Neutrophil (primary cell): ENCODE results near the gene INS.

Experiments
- H3K27ac ChIP-seq: fragments of 200-600 bp; sonication (generic); 2 replicates; pipeline ENCODE4 v1.5.1; 2016; ENCODE audit warnings: mild to moderate bottlenecking, moderate library complexity
- H3K27me3 ChIP-seq: fragments of 200-600 bp; sonication (generic); 2 replicates; pipeline ENCODE4 v1.6.0; 2016; ENCODE audit warnings: mild to moderate bottlenecking
- H3K36me3 ChIP-seq: fragments of 200-600 bp; sonication (generic); 2 replicates; pipeline ENCODE4 v1.5.1; 2017
- H3K4me1 ChIP-seq, 2 experiments: fragments of 200-600 bp in 1 of 2; sonication (generic) in 1 of 2; 1 replicate in 1 of 2; 2 replicates in 1 of 2; pipeline versions ENCODE4 v1.5.1 to v1.6.1; 2013 to 2016; ENCODE audit warnings: low read depth in 1 of 2, low read length in 1 of 2, mild to moderate bottlenecking in 1 of 2, moderate library complexity in 1 of 2; ENCODE audit not compliant: control insufficient read depth in 1 of 2, insufficient read depth in 1 of 2
- H3K4me3 ChIP-seq, 2 experiments: fragments of 200-600 bp in 1 of 2; sonication (generic) in 1 of 2; 1 replicate in 1 of 2; 2 replicates in 1 of 2; pipeline ENCODE4 v1.5.1; 2013 to 2016; ENCODE audit warnings: low read depth in 1 of 2, low read length in 1 of 2, mild to moderate bottlenecking in 1 of 2, moderate library complexity in 1 of 2
- H3K9me3 ChIP-seq: fragments of 200-600 bp; sonication (generic); 2 replicates; pipeline ENCODE4 v1.5.1; 2016
- CTCF ChIP-seq: fragments of 200-600 bp; sonication (generic); IDR thresholded peaks from 2 replicates; pipeline ENCODE4 v1.5.1; 2016; ENCODE audit warnings: antibody characterized with exemption

Gene INS

GRCh38 chr11:2140411-2141400 is 20.3 kb downstream of the INS start:
- Histone ChIP-seq H3K4me1 (no peaks in the 10 kb centered on the region), H3K36me3 (no peaks in the 10 kb centered on the region), H3K27me3 (peaks cover 100% of the 10 kb centered on the region), H3K4me3 (no peak overlapping the region), H3K27ac (no peak overlapping the region), H3K9me3 (no peaks in the 10 kb centered on the region)
- TF ChIP-seq CTCF = no peak

GRCh38 chr11:2139621-2140337 is 21.2 kb downstream of the INS start:
- no peak overlapping the region for H3K4me3 ChIP-seq
- H3K27me3 ChIP-seq = peaks cover 100% of the 10 kb centered on the region
- no peaks in the 10 kb centered on the region for H3K9me3 ChIP-seq
- no peak overlapping the region for H3K27ac ChIP-seq
- no peaks in the 10 kb centered on the region for H3K4me1 ChIP-seq
- no peaks in the 10 kb centered on the region for H3K36me3 ChIP-seq
- no peak for TF ChIP-seq CTCF

GRCh38 chr11:2139123-2139521 is 21.9 kb downstream of the INS start, which contains the start of gene IGF2:
Gene IGF2, minus strand, starts transcription at chr11:2139389. Its CDS starts 3,866 bp downstream, at chr11:2135523.
- no peak within 1 kb of the TSS for H3K27ac ChIP-seq
- H3K4me3 ChIP-seq = no peak within 1 kb of the TSS
- H3K9me3 ChIP-seq = no peaks in the 10 kb centered on the region
- H3K36me3 ChIP-seq = no peaks in the 10 kb centered on the region
- H3K27me3 ChIP-seq = peaks cover 100% of the 10 kb centered on the region
- TF ChIP-seq CTCF = no peak
- H3K4me1 ChIP-seq = no peaks in the 10 kb centered on the region

GRCh38 chr11:2138431-2139122 is 22.4 kb downstream of the INS start:
- no peak for TF ChIP-seq CTCF
- Histone ChIP-seq H3K36me3 (no peaks in the 10 kb centered on the region), H3K27me3 (peaks cover 100% of the 10 kb centered on the region), H3K9me3 (no peaks in the 10 kb centered on the region), H3K4me3 (no peak overlapping the region), H3K4me1 (no peaks in the 10 kb centered on the region), H3K27ac (no peak overlapping the region)

- Histone ChIP-seq H3K27ac (no peak overlapping the region), H3K27me3 (peaks cover 100% of the 10 kb centered on the region), H3K4me3 (no peak overlapping the region), H3K36me3 (no peaks in the 10 kb centered on the region), H3K4me1 (no peaks in the 10 kb centered on the region), H3K9me3 (no peaks in the 10 kb centered on the region)
- no peak for TF ChIP-seq CTCF
These were observed 23.0 kb downstream of the INS start for GRCh38 chr11:2138068-2138430.
